GM19240 (cell line): ENCODE measurements around the gene KDM5C.

Experiments
- DNase-seq: peaks from one replicate; pipeline ENCODE4 v3.0.0; 2011; ENCODE audit warnings: low spot score; ENCODE audit not compliant: insufficient read length

KDM5C gene

DNA sequence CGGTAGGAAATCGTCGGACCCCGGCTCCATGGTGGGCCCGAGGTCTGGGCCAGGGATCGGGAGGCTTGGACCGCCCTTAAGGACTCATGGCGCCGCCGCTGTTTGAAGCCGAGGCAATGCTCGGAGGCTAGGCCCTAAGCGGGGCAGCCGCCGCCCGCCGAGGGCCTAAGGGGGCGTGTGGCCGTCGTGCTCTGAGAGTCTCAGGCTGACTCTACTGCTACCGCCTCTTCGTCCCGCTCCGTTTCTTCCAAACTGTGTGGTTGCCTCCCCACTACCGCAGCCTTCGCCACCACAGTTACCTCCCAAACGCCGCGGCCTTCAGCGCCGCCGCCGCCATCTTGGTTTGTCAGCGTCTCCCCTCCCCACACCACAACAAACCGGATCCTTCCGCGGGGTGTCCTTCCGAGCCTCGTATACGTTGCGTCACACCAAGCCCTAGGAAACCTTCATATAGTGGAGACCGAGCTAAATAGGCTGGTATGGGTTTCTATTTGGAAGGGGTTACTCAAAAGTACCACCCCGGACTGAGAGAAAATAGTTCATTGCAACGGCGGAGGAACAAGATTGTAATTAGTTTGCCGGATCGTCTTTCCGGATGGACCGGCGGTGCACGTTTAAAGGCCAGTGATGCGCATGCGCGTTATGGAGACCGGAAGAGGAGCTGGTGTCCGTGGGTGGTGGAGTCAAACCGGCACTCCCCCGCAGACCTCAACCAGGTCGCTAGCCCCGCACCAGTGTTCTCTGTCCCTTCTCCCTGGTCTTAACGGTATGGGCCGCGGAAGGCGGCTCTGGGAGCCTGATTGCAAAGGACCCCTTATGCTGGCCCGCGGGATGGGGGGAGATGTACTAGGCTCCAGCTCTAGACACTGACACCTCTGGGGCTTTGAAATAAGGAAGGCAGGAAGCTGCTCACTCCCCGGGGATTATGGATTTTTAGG is at the start of gene KDM5C:
Gene KDM5C, minus strand, starts transcription at position 348 of the 938 bp plus-strand sequence. Its CDS starts 318 bp downstream, at position 30.
- DNase-seq = peak; percentile 96

DNA sequence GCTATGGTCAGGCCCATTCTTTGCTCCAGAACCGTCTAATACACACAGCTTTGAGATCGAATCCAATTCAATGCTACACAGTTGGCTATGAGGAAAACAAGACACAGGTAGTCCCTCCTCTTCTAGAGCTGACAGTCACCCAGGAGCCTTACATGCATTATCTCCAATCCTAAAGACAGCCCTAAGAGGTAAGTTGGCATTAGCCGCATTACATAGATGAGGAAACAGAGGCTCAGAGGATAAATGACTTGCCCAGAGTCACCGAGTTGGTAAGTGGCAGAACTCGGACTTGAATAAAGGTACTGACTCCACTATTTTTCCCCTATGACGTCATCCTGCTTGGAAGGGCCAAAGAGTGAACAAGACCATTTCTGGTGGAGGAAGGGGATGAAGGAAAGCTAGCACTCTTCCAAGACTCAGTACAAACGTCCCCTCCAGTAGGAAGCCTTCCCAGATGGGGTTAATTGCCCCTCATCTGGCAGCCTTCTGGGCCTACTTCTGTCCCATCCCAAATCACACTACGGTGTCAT is 47.9 kb upstream of the KDM5C start:
- DNase-seq = no peak

GRCh38 chrX:53269536-53270107 is 44.6 kb upstream of the KDM5C start:
- no peak for DNase-seq

- DNase-seq = no peak
These were observed 43.2 kb upstream of the KDM5C start for GRCh38 chrX:53268173-53268572.

DNA sequence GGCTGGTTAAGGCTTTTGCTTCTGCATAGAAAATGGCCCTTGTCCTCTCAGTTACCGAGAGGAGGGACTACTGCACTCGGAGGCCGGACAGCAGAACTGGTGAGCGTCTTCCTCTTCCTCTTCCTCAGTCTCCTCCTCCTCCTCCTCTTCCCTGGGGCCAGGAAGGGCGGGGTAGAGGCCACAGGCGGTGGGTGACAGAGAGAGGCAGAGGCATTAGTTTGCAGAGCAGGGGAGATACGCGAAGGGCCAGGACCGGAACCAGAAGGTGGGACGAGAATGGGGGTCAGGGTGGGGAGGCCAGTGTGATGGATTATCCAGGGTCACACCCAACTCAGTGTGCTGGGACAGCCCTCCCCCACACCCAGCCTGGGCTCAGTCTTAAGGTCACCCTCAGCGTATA is 41.9 kb upstream of the KDM5C start:
- DNase-seq = no peak

DNA sequence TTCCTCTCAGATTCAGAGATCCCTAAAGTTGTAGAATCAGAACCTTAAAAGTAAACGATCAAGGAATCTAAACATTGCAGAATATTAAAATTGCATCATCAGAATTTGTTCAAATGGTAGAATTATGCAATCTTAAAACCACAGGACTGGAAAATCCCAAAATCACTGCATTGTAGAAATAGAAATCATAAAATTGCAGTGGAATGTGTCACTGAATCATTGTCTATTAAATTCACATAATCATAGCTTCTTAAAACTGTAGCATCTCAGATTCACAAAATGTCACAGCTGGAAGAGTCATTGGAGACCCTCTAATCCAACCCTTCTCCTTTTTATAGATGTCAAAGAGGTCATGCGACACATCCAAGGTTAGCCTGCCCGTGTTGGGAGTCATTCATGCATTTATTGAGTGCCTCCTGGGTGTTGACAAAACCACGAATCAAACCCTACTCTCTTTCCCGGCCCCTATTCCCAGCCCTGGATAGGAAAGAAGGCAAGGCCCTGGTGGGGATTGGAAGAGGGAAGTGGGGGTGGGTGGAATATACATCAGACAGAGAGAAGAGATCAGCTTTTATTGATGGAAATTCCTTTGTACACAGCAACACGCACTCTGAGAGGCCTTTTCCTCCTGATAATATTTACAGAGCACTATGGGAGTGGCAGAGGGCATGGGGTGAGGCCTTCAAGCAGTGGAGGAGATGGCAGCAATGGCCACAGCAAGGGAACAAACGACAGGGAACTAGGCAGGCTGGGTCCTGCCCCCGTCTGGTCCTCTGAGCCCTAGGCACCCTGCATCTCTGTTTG is 41.0 kb upstream of the KDM5C start:
- DNase-seq = no peak

GRCh38 chrX:53263597-53264094 is 38.6 kb upstream of the KDM5C start:
- no peak for DNase-seq

DNA sequence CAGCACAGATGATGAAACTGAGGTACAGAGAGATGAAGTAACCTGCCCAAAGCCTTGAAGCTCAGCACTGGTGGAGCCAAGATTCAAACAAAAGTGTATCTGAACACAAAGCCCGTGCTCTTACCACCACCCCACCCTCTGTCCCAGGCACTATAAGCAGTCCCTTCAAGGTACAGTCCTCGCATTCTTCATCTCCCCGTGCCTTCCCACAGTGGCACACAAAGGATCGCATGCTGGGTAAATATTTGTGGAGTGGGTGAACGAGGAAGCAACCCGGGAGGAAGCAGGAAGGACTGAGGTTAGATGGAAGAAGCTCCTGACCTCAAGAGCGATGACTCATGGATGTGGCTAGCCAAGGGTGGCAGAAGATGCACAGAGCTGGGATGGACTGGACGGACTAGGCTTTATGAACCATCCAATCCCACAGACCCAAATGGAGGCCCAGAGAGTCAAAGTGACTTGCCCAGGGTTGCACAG is 37.9 kb upstream of the KDM5C start:
- DNase-seq = no peak

GRCh38 chrX:53262189-53262917 is 37.3 kb upstream of the KDM5C start:
- DNase-seq = no peak

DNA sequence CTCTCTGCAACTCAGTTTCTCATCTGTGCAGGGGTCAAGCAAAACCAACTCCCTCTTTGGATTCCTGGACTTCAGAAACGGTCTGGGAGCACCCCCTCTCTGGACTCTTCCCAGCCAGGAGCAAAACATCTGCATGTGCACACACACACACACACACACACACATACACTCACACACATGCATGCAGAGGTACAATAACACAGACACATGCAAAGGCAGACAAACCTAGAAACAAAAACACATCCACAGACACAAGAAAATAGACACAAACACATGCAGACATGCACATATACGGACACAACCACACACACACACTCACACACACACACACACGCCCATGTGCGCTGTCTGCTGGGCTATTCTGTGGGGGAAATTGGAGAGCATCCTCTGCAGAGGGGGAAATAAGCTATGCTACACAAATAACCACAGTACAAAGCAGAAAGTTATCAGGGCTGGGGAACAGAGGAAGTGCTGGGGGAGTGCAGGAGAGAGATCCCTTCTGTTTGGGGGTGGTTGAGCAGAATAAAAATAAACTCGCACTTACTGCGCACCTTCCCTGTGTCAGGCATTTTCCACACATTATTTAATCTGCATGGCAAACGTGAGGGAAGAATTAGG is 36.5 kb upstream of the KDM5C start:
- DNase-seq = no peak

DNA sequence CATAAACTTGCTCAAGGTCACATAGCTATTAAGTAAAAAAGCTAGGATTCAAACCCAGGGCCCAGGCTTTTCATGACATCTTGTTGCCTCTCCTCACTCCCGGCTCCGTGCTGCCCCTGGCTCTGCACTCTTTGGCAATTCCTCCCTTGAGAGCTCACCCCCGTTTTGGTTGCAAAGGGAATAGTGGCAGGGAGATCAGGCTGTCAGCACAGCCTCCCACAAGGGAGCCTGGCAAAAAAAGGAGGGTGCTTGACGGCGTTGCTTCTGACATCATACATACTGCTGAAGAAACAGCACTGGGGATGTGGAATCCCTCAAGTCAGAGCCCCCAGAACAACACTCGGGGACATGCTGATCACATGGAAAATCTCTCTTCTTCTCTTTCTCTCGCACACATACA is 35.8 kb upstream of the KDM5C start:
- DNase-seq = no peak

- no peak for DNase-seq
These were observed 32.8 kb upstream of the KDM5C start for GRCh38 chrX:53257670-53258423.

- DNase-seq = no peak
These were observed 32.2 kb upstream of the KDM5C start for GRCh38 chrX:53257166-53257565.

- DNase-seq = no peak
These were observed 31.5 kb upstream of the KDM5C start for GRCh38 chrX:53256446-53257041.

DNA sequence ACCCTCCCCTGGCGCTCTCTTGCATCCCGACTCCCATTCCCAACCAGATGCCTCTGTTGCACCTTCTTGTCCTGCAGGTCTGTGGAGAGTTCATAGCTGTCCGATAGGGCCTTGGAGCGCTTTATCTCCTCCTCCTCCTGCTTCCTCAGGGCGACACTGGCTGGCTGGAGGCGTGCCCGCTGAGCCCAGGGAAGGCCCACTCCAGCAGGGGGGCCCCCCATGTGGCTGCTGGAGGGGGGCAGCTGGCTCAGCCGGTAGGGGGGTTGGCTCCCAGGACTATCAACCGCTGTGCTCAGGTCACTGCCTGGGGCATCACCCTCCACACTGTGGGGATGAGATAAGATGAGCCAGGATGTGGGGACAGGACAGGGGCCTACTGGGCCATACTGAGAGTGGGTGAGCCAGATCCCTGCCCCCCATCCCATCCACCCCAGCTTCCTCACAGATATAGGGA is 30.8 kb upstream of the KDM5C start:
- no peak for DNase-seq

DNA sequence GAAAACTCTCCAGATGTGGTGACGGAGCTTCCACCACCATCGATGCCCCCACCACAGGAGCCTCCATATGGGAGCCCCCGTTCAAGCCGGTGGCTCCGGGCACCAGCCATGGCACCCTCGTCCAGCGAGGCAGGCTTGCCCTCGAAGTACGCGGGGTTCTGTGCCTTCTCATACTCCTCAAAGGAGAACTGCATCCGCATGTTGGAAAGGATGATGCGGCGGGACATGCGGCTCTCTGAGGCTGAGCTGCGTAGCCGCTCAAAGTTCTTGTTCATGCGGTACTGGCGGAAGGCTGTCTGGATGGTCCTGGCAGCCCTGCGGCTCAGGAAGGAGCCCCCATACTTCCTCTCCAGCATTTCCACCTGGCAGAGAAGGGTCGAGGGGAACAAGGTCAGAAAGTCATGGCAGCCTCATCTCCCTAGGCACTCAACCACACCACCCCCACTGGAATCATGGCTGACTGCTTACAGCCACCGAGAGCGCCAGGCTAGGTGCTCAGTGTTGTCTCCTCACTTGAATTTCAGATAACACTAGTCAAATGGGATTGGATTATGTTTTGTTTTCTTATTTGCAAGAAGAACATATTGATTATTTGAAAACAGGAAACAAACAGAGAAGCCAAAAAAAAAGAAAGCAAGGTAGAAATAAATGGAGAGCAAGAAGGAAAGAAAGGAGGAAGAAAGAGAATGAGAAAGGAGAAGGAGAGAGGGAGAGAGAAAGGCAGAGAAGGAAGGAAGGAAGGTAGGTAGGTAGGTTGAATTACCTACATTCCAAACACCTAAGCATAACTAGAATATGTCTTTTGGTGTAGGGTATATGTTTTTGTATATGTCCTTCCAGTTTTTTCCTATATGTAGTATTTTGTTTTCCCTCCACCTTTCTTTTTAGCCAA is 29.8 kb upstream of the KDM5C start:
- no peak for DNase-seq

GRCh38 chrX:53253293-53254020 is 28.4 kb upstream of the KDM5C start:
- DNase-seq = no peak
